ENCODE data around the gene OR4F15.

OR4F15 gene

DNA sequence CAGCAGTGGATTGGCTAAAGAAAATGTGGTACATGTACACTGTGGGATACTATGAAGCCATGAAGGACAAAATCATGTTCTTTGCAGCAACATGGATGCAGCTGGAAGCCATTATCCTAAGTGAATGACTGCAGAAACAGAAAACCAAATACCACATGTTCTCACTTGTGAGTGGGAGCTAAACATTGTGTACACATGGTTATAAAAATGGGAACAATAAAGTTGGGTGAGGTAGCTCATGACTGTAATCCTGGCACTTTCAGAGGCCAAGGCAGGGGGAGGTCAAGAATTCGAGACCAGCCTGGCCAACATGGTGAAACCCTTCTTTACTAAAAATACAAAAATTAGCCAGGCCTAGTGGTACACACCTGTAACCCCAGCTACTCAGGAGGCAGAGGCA is 12.3 kb upstream of the OR4F15 start:
- in situ Hi-C loops (cut with MboI; ENCODE audit: low sequenced_read_pairs, unreplicated experiment) = no loop called here
- TF ChIP-seq, protein P1, sequence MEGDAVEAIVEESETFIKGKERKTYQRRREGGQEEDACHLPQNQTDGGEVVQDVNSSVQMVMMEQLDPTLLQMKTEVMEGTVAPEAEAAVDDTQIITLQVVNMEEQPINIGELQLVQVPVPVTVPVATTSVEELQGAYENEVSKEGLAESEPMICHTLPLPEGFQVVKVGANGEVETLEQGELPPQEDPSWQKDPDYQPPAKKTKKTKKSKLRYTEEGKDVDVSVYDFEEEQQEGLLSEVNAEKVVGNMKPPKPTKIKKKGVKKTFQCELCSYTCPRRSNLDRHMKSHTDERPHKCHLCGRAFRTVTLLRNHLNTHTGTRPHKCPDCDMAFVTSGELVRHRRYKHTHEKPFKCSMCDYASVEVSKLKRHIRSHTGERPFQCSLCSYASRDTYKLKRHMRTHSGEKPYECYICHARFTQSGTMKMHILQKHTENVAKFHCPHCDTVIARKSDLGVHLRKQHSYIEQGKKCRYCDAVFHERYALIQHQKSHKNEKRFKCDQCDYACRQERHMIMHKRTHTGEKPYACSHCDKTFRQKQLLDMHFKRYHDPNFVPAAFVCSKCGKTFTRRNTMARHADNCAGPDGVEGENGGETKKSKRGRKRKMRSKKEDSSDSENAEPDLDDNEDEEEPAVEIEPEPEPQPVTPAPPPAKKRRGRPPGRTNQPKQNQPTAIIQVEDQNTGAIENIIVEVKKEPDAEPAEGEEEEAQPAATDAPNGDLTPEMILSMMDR (IDR thresholded peaks at IDR 0.05; ENCODE audit: borderline replicate concordance, control extremely low read depth, extremely low read depth, insufficient read depth, missing control alignments) = no peak
- no peak for DNase-seq (ENCODE audit: low spot score)

DNA sequence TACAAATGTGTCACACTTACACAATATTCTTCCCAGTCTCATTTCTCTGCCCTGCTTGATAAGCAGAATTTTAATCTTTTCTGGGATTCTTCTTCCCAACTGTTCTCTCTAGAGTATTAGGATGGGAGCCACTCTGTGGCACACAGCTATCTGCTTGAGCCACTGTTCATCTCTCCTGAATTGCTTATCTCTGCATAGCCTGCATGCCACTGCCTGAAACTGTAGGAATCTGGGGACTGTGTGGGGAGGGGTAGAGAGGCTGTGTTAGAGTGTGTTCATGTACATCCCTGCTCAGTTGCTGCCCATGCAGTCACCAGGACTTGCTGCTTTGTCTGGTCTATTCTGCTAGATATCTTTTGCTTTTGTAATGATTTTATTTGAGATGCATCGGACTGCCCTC is 11.0 kb upstream of the OR4F15 start:
- no peak for DNase-seq (ENCODE audit: low spot score)
- in situ Hi-C loops (cut with MboI; ENCODE audit: low sequenced_read_pairs, unreplicated experiment) = no loop called here
- TF ChIP-seq, protein P1 (IDR thresholded peaks at IDR 0.05; ENCODE audit: borderline replicate concordance, control extremely low read depth, extremely low read depth, insufficient read depth, missing control alignments) = no peak

DNA sequence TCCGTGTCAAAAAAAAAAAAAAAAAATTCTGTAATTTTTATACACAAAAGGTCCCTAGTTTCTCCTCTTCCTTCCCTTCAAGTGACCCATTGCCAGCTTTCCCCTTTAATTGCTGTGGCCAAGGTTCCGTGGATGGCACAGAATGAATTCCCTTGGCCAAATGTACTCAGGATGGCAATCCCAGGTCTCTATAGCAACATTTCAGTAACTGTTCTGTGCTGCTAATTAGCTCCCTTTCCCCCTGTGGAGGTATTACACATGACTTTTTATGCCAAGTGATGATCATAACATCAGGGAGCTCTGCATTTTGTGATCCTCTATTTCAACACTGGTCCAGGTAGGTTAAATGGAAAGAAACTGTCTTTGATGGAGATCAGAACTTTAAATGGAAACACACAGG is 8.8 kb upstream of the OR4F15 start, which contains the start of gene OR4F6:
TSS of gene OR4F6 (plus strand) at position 301 of the 400 bp plus-strand sequence. CDS start 2,211 bp downstream, outside the sequence.
- DNase-seq (ENCODE audit: low spot score) = no peak
- in situ Hi-C loops (cut with MboI; ENCODE audit: low sequenced_read_pairs, unreplicated experiment) = no loop called here
- TF ChIP-seq, protein P1 (IDR thresholded peaks at IDR 0.05; ENCODE audit: borderline replicate concordance, control extremely low read depth, extremely low read depth, insufficient read depth, missing control alignments) = no peak

DNA sequence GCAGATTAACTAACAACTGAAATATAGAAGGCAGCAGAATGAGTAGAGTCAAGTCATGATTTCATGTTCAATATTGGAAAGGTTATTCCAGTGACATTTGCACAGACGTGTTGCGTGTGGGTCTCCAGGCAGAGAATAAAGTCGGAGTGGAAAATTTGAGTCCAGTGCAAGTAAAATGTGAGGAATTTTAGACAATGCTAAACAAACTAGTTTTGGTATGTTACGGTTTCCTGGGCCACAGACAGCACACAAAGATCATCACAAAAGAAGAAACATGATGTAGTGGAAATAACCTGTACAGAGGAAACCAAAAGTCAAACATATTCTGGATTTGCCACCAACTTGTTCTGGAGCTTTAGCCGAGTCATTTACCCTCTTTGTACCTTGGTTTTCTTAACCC is 8.3 kb upstream of the OR4F15 start:
- no peak for DNase-seq (ENCODE audit: low spot score)
- in situ Hi-C loops (cut with MboI; ENCODE audit: low sequenced_read_pairs, unreplicated experiment) = no loop called here
- TF ChIP-seq, protein P1 (IDR thresholded peaks at IDR 0.05; ENCODE audit: borderline replicate concordance, control extremely low read depth, extremely low read depth, insufficient read depth, missing control alignments) = no peak

DNA sequence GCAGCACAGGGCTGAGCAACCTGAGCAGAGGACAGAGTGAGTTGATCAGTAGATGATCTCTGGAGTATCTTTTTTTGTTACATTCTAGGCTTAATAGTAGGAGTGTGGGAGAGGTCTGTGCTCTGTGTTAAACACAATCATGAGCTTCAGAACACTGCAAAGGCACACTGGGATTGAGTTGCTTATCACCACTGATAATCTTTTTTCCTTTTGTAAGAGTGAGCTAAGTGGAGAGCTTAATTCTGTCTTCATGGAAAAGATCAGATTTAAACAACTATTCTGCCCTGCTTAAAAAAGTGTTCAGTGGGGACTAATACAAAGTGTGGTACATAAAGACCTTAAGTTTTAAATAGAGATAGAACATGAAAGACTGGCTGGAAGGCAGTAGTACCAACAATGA is 7.6 kb upstream of the OR4F15 start:
- in situ Hi-C loops (cut with MboI; ENCODE audit: low sequenced_read_pairs, unreplicated experiment) = no loop called here
- TF ChIP-seq, protein P1 (IDR thresholded peaks at IDR 0.05; ENCODE audit: borderline replicate concordance, control extremely low read depth, extremely low read depth, insufficient read depth, missing control alignments) = no peak
- no peak for DNase-seq (ENCODE audit: low spot score)

DNA sequence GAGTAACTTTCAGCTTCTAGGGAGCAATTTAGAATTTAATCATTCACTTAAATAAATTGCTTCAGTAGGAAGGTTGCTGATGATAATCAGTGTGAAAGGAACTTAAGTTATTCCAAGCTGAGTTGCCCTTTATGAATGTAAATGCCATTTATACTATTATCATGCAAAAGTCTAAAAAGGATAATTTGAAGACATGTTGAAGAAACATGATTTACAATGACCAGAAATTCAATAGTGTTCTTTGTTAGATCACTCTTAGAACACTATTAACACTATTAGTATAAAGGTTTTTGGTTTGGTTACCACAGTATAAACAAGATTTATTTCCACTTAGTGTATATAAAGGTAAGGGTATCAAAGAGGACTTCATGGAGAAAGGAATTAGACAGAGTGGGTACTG is 7.1 kb upstream of the OR4F15 start:
- TF ChIP-seq, protein P1 (IDR thresholded peaks at IDR 0.05; ENCODE audit: borderline replicate concordance, control extremely low read depth, extremely low read depth, insufficient read depth, missing control alignments) = no peak
- in situ Hi-C loops (cut with MboI; ENCODE audit: low sequenced_read_pairs, unreplicated experiment) = no loop called here
- DNase-seq (ENCODE audit: low spot score) = no peak
